GM12875 (cell line): Measurements from ENCODE around the gene CNTN4.
"Not testable (repeated sequence)": the region's sequence is repeated elsewhere in the genome, so short reads cannot be mapped to it uniquely, and the experiment has no call there.

Source experiments
- H3K4me3 ChIP-seq: one replicate; pipeline ENCODE4 v1.5.1; 2011; ENCODE audit warnings: low read depth, low read length, control low read depth
- TF ChIP-seq, protein P1 (sequence below): IDR thresholded peaks from 2 replicates; pipeline ENCODE4 v1.5.1; 2011; ENCODE audit warnings: low read depth, mild to moderate bottlenecking, control low read depth, inconsistent platforms, low read length, moderate library complexity, borderline replicate concordance; ENCODE audit not compliant: insufficient read depth

Gene CNTN4

DNA sequence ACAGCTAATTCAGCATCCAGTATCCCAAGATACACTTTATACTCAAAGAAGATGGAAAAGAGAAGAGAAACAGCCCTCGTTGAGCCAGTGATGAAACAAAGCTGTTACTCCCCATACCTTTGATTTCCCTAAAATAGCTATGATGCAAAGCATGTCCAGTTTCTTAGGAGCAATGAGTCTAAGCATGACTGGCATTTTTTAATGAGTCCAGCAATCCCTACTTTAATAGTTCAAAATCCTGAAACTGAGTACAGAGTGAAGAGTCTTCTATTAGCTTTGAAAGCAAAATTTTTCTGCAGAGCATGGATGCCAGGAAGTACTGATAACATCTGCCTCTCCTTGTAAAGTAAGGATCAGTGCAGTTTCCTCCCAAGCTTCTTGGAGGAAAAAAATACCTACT is 708.8 kb downstream of the CNTN4 start:
- H3K4me3 ChIP-seq, result no peak overlapping the region
- TF ChIP-seq, protein P1, sequence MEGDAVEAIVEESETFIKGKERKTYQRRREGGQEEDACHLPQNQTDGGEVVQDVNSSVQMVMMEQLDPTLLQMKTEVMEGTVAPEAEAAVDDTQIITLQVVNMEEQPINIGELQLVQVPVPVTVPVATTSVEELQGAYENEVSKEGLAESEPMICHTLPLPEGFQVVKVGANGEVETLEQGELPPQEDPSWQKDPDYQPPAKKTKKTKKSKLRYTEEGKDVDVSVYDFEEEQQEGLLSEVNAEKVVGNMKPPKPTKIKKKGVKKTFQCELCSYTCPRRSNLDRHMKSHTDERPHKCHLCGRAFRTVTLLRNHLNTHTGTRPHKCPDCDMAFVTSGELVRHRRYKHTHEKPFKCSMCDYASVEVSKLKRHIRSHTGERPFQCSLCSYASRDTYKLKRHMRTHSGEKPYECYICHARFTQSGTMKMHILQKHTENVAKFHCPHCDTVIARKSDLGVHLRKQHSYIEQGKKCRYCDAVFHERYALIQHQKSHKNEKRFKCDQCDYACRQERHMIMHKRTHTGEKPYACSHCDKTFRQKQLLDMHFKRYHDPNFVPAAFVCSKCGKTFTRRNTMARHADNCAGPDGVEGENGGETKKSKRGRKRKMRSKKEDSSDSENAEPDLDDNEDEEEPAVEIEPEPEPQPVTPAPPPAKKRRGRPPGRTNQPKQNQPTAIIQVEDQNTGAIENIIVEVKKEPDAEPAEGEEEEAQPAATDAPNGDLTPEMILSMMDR, result no peak

- TF ChIP-seq, protein P1, result no peak
These were observed 712.1 kb downstream of the CNTN4 start for GRCh38 chr3:2810723-2811122.

GRCh38 chr3:2819571-2819970 is 720.9 kb downstream of the CNTN4 start:
- TF ChIP-seq, protein P1, result no peak
- H3K4me3 ChIP-seq, result no peak overlapping the region

More at GRCh38 chr3:2810723-2811122, 712.1 kb downstream of the CNTN4 start:
- H3K4me3 ChIP-seq, result no peak overlapping the region

GRCh38 chr3:2820982-2821381 is 722.3 kb downstream of the CNTN4 start:
- H3K4me3 ChIP-seq, result not testable (repeated sequence)

DNA sequence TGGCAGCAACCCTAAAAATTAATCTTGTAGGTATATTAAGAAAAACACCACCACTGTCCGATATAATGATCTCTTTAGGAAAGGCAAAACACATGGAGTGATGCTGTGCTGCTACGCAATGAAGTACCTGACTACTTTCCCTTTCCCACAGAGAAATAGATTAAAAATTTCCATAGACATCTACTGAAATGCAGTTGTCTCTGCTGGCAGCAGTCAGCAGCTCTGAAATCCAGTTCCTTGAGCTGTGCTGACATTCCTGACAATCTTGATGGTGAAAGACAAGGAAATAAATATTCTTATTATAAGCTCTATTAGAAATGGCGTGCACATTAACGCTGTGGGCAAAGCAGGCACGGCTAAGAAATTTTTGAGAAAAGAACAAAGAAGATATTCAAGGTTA is 723.9 kb downstream of the CNTN4 start:
- TF ChIP-seq, protein P1, result no peak
- no peak overlapping the region for H3K4me3 ChIP-seq

DNA sequence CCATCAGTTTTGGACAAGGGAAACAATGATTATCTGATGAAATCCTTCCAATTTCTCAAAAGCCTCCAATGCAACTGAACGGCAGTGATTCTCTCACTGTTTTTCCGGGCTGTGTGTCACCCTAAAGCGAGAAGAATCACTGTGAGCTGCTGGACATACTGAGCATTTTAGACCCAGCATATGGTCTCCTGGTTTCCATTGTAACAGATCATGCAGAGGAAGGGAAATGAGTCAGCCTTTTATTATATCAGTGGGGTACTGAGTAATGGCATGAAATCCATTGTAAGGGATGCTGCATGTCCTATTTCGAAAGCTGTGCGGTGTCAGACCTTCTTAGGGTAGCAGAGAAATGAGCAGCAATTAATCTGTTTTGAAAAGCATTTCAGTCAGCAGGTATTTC is 724.4 kb downstream of the CNTN4 start:
- TF ChIP-seq, protein P1, result no peak
- H3K4me3 ChIP-seq, result no peak overlapping the region

DNA sequence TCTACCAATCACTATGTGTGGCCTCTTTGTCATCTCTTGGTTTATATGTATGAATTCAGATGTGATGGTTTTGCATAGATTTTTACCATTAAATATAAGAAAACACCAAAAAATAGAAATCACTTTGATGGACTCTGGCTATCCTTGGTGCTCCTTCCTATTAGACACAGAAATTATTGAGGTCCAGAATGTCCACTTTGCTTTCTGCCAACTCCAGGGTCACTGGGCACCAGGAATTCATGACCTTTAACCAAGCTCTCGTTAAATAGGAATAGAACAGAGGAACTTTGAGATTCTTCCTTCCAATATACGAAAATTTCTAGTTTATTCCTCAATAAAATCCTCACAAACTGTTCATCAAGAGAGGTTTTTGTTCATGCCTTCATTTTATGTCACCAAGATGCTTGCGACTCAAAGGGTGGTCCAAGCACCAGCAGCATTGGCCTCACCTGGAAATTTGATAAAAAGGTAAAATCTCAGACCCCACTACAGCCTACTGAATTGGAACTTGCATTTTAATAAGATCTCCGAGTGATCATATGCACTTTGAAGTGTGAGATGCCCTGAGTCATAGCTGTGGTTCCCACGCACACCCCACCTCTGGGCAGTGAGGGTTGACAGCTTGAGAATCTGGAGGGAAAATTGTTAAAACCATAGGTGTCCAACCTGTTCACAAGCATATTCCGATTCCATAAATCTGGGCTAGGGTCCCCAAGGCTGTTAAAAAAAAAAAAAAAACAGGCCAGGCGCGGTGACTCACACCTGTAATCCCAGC is 725.0 kb downstream of the CNTN4 start:
- H3K4me3 ChIP-seq, result no peak overlapping the region
- TF ChIP-seq, protein P1, result no peak
